HG02981 (cell line): ENCODE measurements around the gene HKDC1.
"Not testable (repeated sequence)": the region's sequence is repeated elsewhere in the genome, so short reads cannot be mapped to it uniquely, and the experiment has no call there.

Experiments used
- ATAC-seq: cut with Tn5 transposase; IDR thresholded peaks from one replicate; pipeline ENCODE4 v1.9.1; 2021; ENCODE audit warnings: mild to moderate bottlenecking, moderate library complexity; ENCODE audit not compliant: unreplicated experiment

HKDC1 gene

DNA sequence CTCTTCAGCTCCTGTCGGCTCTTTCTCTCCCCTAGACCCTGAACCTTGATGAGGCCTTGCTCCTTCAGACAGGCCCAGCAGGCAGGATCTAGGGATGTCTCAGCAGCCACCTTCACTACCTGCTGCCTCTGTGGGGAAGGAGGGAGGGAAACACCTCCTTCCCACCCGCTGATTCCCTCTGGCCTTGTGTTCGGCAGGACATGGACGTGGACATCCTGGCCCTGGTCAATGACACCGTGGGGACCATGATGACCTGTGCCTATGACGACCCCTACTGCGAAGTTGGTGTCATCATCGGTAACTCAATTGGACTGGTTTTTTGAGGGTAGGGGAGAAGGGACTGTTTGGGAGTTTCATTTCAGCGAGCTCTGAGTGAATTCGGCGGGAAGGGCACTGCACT lies 20.3 kb downstream of the HKDC1 start:
- no peak for ATAC-seq

DNA sequence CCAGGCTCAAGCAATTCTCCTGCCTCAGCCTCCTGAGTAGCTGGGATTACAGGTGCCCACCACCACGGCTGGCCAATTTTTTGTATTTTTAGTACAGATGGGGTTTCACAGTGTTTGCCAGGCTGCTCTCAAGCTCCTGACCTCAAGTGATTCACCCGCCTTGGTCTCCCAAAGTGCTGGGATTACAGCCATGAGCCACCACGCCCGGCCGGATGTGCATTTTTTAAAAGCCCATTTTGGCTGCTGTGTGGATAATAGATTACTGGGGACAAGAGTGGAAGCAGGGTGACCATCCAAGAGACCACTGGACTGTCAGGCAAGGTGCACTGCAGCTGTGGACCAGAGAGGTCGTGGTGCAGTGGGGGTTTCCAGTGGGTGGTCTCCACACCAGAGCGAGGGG lies 21.4 kb downstream of the HKDC1 start:
- no peak for ATAC-seq

GRCh38 chr10:69242040-69242851 lies 22.1 kb downstream of the HKDC1 start:
- no peak for ATAC-seq

GRCh38 chr10:69242852-69243212 lies 22.7 kb downstream of the HKDC1 start:
- ATAC-seq: no peak

DNA sequence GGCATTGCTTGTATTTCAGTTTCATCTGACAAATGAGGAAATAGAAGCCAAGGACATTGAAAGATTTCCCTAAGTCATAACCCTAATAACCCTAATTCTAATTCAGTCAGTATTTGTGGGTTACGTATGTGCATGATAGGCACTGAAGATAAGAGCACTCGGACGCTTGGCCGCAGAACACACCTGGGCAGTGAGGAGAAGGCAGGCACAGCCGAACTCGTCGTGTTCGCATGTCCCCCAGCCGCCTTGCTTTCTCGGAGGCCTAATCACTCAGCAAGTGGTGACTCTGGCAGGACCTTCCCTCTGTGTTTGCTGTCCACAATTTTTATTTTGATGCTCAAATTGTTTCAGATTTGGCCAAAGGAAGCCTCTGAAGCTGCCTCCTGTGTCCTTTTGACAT lies 23.7 kb downstream of the HKDC1 start:
- no peak for ATAC-seq

GRCh38 chr10:69246036-69246435 lies 25.9 kb downstream of the HKDC1 start:
- ATAC-seq: no peak

DNA sequence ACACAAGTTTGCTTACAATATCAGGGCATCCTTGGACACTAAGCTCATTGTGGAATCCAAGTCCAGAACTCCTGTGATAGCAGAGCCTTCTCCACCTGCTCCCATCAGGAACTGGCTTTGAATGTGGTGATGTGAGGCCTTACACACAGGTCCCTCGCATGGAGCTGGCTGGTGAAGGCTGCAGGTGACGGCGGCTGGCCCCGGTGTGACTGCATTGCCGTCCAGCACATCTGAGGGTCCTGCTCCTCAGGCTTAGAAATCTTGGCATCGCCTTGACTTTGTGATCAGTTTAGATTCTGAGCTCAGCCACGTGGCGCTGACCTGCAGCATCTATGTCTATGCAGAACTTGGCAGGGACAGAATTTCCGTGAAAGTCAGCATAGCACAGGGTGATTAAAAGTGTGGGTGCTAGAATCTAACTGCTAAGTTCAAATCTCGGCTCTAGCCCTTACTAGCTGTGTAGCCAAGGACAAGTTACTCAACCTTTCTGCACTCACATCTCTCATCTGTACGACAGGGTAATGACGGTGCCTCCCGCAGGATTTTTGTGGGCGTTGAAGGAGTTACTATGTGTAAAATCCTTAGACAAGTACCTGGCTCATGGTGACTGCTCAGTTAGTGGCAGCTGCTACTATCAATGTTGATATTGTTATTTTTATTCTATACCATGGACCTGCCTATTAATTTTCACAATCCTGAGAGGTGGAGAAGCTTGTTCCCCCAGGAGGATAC lies 26.6 kb downstream of the HKDC1 start:
- no peak for ATAC-seq

GRCh38 chr10:69247313-69247710 lies 27.2 kb downstream of the HKDC1 start:
- ATAC-seq: no peak

DNA sequence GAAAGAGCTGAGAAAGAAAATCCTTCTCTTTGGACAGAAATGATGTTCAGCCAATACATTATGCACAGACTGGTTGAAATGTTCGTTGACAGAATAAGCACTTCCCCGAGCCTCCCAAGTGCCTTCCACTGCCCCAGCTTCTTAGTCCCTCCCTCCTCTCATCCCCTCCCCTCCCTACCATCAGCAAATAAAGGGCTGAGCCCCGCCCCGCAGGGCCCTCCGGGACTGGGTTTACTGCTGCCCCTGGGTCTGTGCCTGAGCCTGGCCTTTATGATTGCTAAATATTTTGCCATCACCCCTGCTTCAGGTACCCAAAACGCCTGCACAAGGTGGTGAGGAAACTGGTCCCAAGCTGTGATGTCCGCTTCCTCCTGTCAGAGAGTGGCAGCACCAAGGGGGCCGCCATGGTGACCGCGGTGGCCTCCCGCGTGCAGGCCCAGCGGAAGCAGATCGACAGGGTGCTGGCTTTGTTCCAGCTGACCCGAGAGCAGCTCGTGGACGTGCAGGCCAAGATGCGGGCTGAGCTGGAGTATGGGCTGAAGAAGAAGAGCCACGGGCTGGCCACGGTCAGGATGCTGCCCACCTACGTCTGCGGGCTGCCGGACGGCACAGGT lies 28.1 kb downstream of the HKDC1 start:
- ATAC-seq: no peak

GRCh38 chr10:69250041-69250440 lies 29.9 kb downstream of the HKDC1 start:
- ATAC-seq: no peak

GRCh38 chr10:69251417-69251816 lies 31.3 kb downstream of the HKDC1 start:
- ATAC-seq: not testable (repeated sequence)

DNA sequence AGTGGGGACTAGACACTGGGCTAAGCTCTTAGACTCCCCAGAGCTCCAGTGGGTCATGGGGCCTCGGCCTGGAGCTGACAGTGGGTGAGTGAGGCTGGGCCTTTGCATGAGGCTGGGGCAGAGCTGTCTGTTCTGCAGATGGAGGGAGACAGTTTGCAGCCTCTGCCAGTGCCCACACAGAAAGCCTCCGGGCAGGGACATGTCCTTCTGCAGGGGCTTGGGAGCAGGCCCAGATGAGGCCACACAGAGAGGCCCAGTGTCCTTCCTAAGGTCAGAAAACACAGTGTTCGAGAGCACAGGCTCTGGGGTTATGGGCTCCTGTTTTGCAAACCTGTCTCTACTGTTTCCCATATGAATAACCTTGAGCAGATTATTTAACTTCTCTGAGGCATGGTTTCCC lies 33.0 kb downstream of the HKDC1 start:
- ATAC-seq: no peak

GRCh38 chr10:69254877-69255276 lies 34.7 kb downstream of the HKDC1 start:
- no peak for ATAC-seq

GRCh38 chr10:69259547-69260243 lies 39.6 kb downstream of the HKDC1 start:
- ATAC-seq: no peak

DNA sequence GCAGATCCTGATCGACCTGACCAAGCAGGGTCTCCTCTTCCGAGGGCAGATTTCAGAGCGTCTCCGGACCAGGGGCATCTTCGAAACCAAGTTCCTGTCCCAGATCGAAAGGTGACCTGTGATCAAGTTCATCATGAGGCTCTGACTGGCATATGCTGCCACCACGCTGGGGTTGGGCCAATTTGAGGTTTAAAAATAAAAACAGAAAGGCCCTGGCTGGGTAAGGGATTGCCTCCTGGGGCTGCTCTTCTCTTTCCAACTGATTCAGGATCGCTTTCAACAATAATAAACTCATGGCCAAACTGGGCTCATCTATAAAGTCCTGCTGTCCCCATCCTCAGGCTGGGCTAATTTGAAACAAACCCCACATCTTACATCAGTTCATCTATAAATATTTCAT lies 41.1 kb downstream of the HKDC1 start:
- ATAC-seq: no peak

- no peak for ATAC-seq
These were observed 42.2 kb downstream of the HKDC1 start for GRCh38 chr10:69262292-69262751.

GRCh38 chr10:69265521-69265920 lies 45.4 kb downstream of the HKDC1 start:
- ATAC-seq: no peak

DNA sequence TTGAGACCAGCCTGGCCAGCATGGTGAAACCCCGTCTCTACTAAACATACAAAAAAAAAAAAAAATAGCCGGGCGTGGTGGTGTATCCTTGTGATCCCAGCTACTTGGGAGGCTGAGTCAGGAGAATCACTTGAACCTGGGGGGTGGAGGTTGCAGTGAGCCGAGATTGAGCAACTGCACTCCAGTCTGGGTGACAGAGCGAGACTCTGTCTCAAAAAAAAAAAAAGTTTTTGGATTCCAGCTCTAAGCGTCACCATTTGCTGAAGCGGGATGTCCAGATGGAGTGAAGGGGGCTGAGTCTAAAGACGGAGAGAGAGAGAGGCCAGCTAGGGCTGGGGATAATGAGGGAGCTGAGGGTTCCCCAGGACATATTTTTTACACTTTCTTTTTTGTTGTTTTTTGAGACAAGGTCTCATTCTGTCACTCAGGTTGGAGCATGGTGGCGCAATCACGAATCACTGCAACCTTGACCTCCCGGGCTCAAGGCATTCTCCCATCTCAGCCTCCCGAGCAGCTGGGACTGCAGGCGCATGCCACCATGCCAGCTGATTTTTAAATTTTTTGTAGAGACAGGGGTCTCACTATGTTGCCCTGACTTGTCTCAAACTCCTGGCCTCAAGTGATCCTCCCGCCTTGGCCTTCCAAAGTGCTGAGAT lies 48.8 kb downstream of the HKDC1 start:
- ATAC-seq: no peak

DNA sequence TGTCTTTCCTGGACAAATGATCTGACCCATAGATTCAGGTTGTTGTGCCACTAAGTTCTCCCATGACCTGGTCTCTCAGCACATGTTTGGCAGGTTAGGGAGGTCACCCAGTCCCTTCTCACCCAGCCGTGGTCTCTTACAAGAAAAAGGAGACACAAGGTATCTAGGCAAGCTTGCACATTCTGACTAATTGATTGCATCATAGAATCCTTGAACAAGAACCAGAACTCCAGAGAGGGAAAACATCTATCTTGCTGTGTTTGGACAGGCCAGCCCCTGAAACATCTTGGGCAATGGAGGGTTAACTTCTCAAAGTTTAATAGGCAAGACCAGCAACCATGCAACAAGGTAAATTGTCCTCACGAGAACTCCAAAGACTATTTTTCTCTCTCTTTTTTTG lies 49.6 kb downstream of the HKDC1 start:
- no peak for ATAC-seq

DNA sequence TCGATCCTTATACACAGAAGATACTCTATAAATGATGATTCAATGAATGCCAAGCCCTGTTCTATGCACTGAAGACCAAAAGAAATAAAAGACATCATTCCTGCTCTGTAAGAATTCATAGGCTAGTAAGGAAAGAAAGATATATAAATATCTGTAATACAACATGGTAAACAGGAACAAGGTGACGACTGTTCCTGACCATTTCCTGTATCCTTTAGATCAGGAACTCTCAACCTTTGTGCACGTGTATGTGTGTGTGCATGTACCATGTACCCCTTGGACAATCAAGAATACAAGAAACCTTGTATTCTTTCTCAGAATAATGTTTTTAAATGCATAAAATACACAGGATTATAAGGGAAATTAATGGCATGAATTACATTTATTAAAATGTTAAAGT lies 50.9 kb downstream of the HKDC1 start:
- no peak for ATAC-seq

DNA sequence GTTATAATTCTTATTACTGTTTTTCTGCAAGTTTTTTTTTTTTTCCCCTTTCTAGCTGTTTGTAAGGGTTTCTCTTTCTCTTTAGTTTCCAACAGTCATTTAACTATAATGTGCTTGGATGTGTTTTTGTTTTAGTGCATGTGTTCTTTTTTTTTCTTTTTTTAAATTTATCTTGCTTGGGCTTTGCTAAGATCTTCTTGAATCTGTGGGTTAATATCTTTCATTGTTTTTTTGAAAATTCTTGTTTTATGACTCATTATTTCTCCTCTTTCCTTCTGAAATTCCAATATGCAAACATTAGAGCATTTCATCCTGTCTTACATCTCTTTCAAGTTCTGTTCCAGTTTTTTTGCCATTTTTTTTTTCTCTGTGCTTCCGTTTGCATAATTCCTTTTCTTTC lies 52.5 kb downstream of the HKDC1 start:
- no peak for ATAC-seq
